ENCODE measurements around the gene HAPLN1. TPM values are rescaled to one million over a fixed set of nuclear protein-coding genes. Genes with fewer than 3 reads are reported as not detected.

The HAPLN1 gene
- polyA plus RNA-seq, 10 donors = 0.04 to 0.76 (median 0.14) TPM; not detected in 4

DNA sequence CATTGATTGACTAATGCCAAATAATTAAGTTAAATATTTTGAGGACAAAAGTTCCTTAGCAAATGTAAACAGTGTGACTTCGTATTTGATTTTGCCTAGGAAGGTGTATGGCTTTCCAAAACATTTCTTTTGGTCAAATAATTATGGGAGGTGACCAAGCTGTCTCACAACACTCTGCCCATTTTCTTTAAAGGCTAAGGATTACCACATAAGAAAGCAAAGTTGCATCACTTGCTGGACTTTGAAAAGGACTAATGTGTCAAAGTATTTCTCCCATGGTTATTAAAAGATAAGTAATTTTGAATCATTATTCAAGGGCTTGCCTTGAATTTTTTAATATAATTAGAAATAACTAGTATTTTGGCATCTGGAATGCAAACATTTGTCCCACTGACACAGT lies 74.7 kb downstream of the HAPLN1 start:
- no peak for DNase-seq

DNA sequence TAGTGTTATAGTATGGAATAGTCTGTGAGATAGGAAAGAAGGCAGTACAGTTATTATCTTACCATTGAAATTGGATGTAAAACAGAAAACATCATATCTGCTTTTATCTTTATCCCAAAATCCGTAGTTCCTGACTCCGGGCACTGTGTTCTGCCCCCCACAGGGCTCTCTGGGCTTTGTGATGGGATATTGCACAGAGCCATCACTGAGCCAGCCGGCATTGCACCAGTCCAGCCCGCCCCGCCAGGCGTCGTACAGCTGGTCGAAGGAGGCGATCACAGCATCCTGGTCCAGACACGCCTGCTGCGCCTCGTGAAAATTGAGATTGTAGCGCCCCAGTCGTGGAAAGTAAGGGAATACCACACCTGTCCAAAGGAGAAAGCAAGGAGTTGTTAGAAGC lies 76.4 kb downstream of the HAPLN1 start:
- DNase-seq = no peak

DNA sequence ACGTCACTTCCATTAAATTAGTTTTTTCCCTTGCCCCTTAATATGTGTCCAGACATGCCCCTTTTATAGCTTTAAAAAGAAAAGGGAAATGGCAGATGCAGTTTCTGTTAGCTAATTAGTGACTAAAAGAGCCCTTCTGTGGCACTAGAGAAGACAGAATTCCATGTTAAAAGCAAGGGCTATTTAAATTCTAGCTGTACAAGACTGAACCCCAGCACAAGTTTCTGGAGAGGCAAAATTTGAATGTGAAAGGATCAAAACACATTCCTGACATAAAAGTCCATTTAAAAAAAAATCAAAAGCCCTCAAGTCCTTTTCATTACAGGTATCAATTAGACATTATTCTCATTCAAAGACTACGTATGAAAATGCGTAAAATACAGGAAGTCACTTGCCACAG lies 78.7 kb downstream of the HAPLN1 start:
- DNase-seq = no peak

DNA sequence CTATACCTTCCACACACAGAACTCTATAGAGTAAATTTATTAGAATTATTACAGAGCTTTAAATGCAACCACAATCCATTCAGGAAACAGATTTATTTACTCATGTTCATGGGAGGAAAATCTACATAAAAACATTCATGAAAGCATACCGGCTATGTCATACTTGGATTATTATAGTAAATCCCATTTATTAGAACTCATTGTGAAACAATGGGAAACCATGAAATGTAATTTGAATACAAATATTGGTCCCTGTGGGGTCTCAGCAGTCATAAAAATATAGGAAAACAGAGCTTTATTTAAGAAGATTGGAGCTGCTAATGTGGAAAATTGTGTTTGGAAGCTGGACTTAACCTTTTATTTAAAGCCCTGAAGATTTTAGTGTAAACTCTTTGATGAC lies 80.7 kb downstream of the HAPLN1 start:
- peak in 1 of 3 donors; percentile 36 for DNase-seq

DNA sequence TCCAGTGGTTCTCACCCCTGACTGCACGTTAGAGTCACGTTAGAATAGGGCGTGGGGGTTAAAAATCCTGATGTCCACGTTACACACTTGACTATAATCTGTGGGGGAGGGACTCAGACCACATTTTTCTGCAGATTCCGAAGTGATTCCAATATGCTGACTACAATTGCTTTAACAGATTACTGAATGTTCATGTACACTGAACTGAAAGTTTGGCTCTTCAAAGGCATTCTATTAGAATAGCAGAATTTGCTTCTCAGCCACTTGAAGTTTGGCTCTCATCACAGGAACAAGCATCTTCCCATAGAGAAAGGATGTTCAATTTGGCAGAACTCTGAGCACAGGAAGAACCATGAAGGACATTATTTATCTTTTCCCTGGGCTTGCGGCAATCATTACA lies 84.5 kb downstream of the HAPLN1 start:
- DNase-seq = peak; percentile 11 to 68 (median 40)

DNA sequence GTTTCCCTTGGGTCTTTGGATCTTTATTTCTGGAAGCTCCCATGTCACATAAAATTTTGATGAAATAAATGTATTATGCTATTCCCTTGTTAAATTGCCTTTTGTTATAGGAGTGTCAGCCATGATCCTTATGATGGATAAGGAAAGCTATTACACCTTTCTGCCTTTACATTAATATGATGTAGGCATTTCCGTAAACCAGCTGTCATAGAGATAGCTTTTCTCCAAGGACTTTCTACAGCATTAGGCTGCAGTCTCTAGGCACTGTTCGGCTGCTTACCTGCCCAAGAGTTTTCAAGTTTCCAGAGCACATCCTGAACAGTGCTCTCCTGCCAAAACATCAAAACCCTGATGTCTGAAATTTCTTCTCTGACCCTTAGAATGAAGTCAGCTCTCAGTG lies 87.4 kb downstream of the HAPLN1 start:
- no peak for DNase-seq

DNA sequence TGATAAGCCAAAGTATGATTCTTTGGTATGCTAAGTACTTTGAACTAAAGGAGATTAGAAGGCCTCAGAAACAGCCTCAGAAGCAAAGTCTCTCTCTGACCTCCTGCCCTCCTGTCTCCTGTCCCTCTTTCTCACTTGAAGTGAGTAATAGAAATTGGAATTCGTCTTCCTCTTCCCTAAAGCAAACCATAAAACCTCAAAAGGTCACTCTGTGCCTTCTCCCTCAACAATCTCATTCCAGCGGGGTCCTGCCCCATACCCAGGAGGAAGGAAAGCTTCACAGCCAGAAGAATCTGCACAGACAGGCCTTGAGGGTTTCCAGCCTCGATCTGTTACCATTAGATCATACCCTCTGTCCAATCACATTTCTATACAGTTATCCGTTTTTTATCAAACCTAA lies 87.8 kb downstream of the HAPLN1 start:
- DNase-seq = no peak

DNA sequence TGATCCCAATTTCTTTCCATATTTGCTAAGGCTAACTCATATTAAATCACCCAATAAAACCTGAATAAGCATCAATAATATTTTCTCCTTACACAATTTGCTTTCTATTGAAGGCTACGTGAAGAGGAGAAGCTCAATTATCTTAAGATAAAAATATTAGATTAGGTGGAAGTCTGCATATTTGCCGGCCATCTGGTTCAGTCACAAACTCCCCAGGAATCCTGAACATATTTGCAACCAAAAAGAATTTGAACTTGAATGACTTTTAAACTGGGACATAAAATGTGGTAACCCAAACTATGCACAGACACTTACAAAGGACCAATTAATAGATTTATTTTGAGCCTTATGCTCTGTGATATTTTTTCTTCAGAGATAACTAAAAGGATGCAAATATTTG lies 92.3 kb downstream of the HAPLN1 start:
- DNase-seq = no peak

DNA sequence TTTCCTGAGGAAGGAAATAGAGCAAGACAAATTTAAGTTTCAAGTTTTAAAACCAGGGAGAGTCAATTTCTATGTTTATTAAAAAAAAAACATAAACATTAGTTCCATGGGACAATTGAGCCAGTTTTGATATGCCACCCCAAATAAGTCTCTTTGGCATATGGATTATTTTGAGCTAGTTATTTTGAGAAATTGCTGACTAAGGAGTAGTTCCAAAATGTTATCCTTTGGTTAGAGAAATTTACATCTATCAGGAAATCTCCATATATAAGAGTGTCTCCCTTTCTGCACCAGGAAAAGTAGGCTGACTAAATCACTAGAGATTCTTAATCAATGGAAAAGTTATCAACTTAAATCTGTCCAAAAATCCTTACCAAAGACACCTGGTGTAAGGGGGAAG lies 105.8 kb downstream of the HAPLN1 start:
- DNase-seq = no peak

DNA sequence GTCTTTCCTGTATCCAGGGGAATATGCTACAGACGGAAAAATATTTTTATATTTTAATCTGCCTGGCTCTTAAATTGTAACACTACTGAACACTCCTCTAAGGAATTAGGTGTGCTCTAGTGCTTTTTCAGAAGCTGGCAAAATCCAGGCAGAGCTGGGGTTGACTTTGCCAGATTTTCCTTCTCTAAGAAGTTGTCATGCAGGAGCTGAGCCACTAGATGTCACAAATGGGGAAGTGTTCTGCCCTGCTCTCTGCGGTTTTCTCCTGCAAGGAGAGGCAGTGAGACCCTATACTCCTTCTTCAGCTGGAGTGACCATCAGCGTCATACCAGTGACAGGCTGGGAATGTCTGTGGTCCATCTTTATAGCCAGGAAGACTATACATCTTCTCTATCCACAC lies 112.5 kb downstream of the HAPLN1 start:
- peak; percentile 21 to 60 (median 38) for DNase-seq

DNA sequence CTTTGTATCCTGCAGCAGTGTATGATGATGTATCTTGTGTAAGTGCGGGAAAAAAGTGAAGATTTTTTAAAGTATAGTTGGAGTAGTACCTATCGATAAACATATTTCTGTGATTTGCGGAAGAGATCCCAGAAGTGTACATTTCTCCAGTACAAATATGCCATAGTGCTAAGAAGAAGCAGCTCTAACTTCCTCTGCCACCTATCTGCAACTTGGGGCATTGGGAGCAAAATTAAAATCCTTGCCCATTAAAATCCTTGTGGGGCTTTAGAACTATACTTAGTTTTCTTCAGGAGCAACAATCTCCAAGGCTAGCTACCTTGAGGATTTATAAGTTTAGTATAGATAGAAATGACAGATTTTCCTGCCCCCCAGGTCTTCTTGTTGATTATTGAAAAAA lies 125.4 kb downstream of the HAPLN1 start:
- no peak for DNase-seq

DNA sequence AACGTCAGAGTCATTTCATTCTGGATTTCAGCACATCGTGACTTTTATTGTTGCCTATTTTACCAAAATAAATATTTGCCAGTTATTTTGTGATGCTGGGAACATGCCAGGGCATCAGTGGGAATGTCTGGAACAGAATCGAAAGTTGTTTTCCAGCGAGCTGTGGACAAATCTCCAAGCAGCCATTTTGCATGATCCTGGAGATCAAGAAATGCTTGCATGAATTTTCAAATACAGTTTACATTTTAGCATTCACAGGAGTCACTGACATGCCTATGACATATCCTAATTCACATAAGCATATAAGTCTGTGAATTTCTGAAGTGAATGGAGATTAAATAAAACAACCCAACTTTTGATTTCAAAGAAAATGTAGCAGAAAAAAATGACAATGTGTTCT lies 129.7 kb downstream of the HAPLN1 start:
- no peak for DNase-seq

DNA sequence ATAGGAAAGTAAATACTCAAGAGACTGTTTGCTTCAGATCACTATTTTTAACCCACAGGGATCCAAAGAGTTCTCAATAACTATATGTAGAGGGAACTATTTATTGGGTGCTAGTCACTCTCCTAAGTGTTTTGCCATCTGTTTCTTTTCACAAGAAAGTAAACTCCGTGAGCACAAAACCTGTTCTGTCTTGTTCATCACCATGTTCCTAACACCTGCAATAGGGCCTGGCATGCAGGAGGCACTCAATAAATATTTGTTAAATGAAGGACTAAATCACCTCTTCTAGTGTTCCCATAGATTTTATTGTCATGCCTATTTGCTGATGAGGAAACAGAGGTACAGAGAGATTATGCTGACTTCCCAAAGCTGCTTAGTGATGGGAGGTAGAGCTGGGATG lies 130.9 kb downstream of the HAPLN1 start:
- DNase-seq = no peak

Other genes starting within 250 kb of the HAPLN1 start
- gene VCAN, start 249.1 kb downstream of the HAPLN1 start, polyA plus RNA-seq (ENCODE audit: insufficient read length in 10 of 10) = 100 to 1,000 TPM; 216 to 365 (median 271) TPM

Measured in muscle of back (tissue), 11 donors.